Measurements from ENCODE around the gene NPTXR.

The NPTXR gene

GRCh38 chr22:38871360-38872171 is 27.7 kb upstream of the NPTXR start:
- H3K4me1 Mint-ChIP-seq, result peaks cover 60% of the 10 kb centered on the region
- no peaks in the 10 kb centered on the region for H3K27me3 Mint-ChIP-seq

GRCh38 chr22:38870791-38871359 is 27.0 kb upstream of the NPTXR start:
- Mint-ChIP-seq H3K27ac (peak overlapping the region; percentile 97), H3K36me3 (peaks cover 6% of the 10 kb centered on the region), H3K4me1 (peaks cover 56% of the 10 kb centered on the region), H3K27me3 (no peaks in the 10 kb centered on the region), H3K4me3 (peak overlapping the region; percentile 91), H3K9me3 (no peaks in the 10 kb centered on the region)

More at GRCh38 chr22:38871360-38872171, 27.7 kb upstream of the NPTXR start:
- H3K36me3 Mint-ChIP-seq, result peaks cover 6% of the 10 kb centered on the region
- H3K27ac Mint-ChIP-seq, result peak overlapping the region; percentile 97
- no peaks in the 10 kb centered on the region for H3K9me3 Mint-ChIP-seq
- H3K4me3 Mint-ChIP-seq, result peak overlapping the region; percentile 94

- Mint-ChIP-seq H3K36me3 (peaks cover 6% of the 10 kb centered on the region), H3K27ac (peak overlapping the region; percentile 84), H3K27me3 (no peaks in the 10 kb centered on the region)
These were observed 26.5 kb upstream of the NPTXR start for GRCh38 chr22:38870312-38870741.

GRCh38 chr22:38869663-38870062 is 25.8 kb upstream of the NPTXR start:
- peaks cover 49% of the 10 kb centered on the region for H3K4me1 Mint-ChIP-seq
- H3K27ac Mint-ChIP-seq, result peak overlapping the region; percentile 84
- no peaks in the 10 kb centered on the region for H3K9me3 Mint-ChIP-seq
- no peaks in the 10 kb centered on the region for H3K27me3 Mint-ChIP-seq
- H3K4me3 Mint-ChIP-seq, result peak overlapping the region; percentile 91
- H3K36me3 Mint-ChIP-seq, result peaks cover 6% of the 10 kb centered on the region

More at GRCh38 chr22:38870312-38870741, 26.5 kb upstream of the NPTXR start:
- Mint-ChIP-seq H3K9me3 (no peaks in the 10 kb centered on the region), H3K4me1 (peaks cover 55% of the 10 kb centered on the region), H3K4me3 (peak overlapping the region; percentile 91)

GRCh38 chr22:38868886-38869381 is 25.1 kb upstream of the NPTXR start:
- Mint-ChIP-seq H3K4me3 (peak overlapping the region; percentile 46), H3K27ac (peak overlapping the region; percentile 30), H3K4me1 (peaks cover 46% of the 10 kb centered on the region)

GRCh38 chr22:38868286-38868721 is 24.5 kb upstream of the NPTXR start:
- H3K27me3 Mint-ChIP-seq, result no peaks in the 10 kb centered on the region
- peak overlapping the region; percentile 46 for H3K4me3 Mint-ChIP-seq
- H3K9me3 Mint-ChIP-seq, result no peaks in the 10 kb centered on the region
- peaks cover 6% of the 10 kb centered on the region for H3K36me3 Mint-ChIP-seq
- H3K27ac Mint-ChIP-seq, result no peak overlapping the region
- peaks cover 40% of the 10 kb centered on the region for H3K4me1 Mint-ChIP-seq

More at GRCh38 chr22:38868886-38869381, 25.1 kb upstream of the NPTXR start:
- no peaks in the 10 kb centered on the region for H3K9me3 Mint-ChIP-seq
- no peaks in the 10 kb centered on the region for H3K27me3 Mint-ChIP-seq
- peaks cover 6% of the 10 kb centered on the region for H3K36me3 Mint-ChIP-seq

GRCh38 chr22:38867471-38868285 is 23.9 kb upstream of the NPTXR start:
- no peaks in the 10 kb centered on the region for H3K27me3 Mint-ChIP-seq
- H3K4me3 Mint-ChIP-seq, result peak overlapping the region; percentile 46
- H3K4me1 Mint-ChIP-seq, result peaks cover 37% of the 10 kb centered on the region
- H3K36me3 Mint-ChIP-seq, result peaks cover 6% of the 10 kb centered on the region
- H3K27ac Mint-ChIP-seq, result no peak overlapping the region
- no peaks in the 10 kb centered on the region for H3K9me3 Mint-ChIP-seq

GRCh38 chr22:38867124-38867455 is 23.3 kb upstream of the NPTXR start:
- H3K4me3 Mint-ChIP-seq, result no peak overlapping the region
- H3K27me3 Mint-ChIP-seq, result no peaks in the 10 kb centered on the region
- no peaks in the 10 kb centered on the region for H3K9me3 Mint-ChIP-seq
- peaks cover 6% of the 10 kb centered on the region for H3K36me3 Mint-ChIP-seq
- H3K27ac Mint-ChIP-seq, result no peak overlapping the region
- H3K4me1 Mint-ChIP-seq, result peaks cover 37% of the 10 kb centered on the region

- Mint-ChIP-seq H3K4me1 (peaks cover 37% of the 10 kb centered on the region), H3K4me3 (no peak overlapping the region), H3K27ac (no peak overlapping the region), H3K27me3 (no peaks in the 10 kb centered on the region), H3K9me3 (no peaks in the 10 kb centered on the region), H3K36me3 (peaks cover 5% of the 10 kb centered on the region)
These were observed 22.7 kb upstream of the NPTXR start for GRCh38 chr22:38866399-38867123.

- Mint-ChIP-seq H3K36me3 (peaks cover 4% of the 10 kb centered on the region), H3K27me3 (no peaks in the 10 kb centered on the region), H3K27ac (no peak overlapping the region), H3K4me3 (no peak overlapping the region), H3K9me3 (no peaks in the 10 kb centered on the region), H3K4me1 (peaks cover 35% of the 10 kb centered on the region)
These were observed 22.2 kb upstream of the NPTXR start for GRCh38 chr22:38866024-38866398.

- Mint-ChIP-seq H3K27me3 (no peaks in the 10 kb centered on the region), H3K36me3 (peaks cover 4% of the 10 kb centered on the region), H3K4me3 (no peak overlapping the region), H3K27ac (peak overlapping the region; percentile 59), H3K9me3 (no peaks in the 10 kb centered on the region), H3K4me1 (peaks cover 32% of the 10 kb centered on the region)
These were observed 21.6 kb upstream of the NPTXR start for GRCh38 chr22:38865201-38866023.

GRCh38 chr22:38864361-38865191 is 20.7 kb upstream of the NPTXR start:
- H3K27me3 Mint-ChIP-seq, result no peaks in the 10 kb centered on the region
- no peaks in the 10 kb centered on the region for H3K9me3 Mint-ChIP-seq
- no peak overlapping the region for H3K4me3 Mint-ChIP-seq
- H3K27ac Mint-ChIP-seq, result no peak overlapping the region
- no peaks in the 10 kb centered on the region for H3K36me3 Mint-ChIP-seq
- peaks cover 24% of the 10 kb centered on the region for H3K4me1 Mint-ChIP-seq

GRCh38 chr22:38863531-38864131 is 19.8 kb upstream of the NPTXR start:
- Mint-ChIP-seq H3K9me3 (no peaks in the 10 kb centered on the region), H3K4me3 (no peak overlapping the region), H3K36me3 (no peaks in the 10 kb centered on the region), H3K27ac (no peak overlapping the region), H3K4me1 (peaks cover 15% of the 10 kb centered on the region), H3K27me3 (no peaks in the 10 kb centered on the region)

Data from activated naive CD4-positive, alpha-beta T cell treated with anti-CD3 and anti-CD28 coated beads, Interleukin-2, amount 50 U/mL, for 24 hours (primary cell).